HG02973 (cell line): ENCODE data around the gene C16orf87.
"Not testable (repeated sequence)": the region's sequence is repeated elsewhere in the genome, so short reads cannot be mapped to it uniquely, and the experiment has no call there.

Experiments used
- ATAC-seq: cut with Tn5 transposase; IDR thresholded peaks from one replicate; pipeline ENCODE4 v1.9.1; 2021; ENCODE audit warnings: moderate library complexity; ENCODE audit not compliant: unreplicated experiment

C16orf87 gene

GRCh38 chr16:46830902-46831647, at the start of gene C16orf87:
Gene C16orf87, minus strand, starts transcription at chr16:46831180. Its CDS starts 31 bp downstream, at chr16:46831149.
- ATAC-seq: peak; percentile 93

- no peak for ATAC-seq
Measured at GRCh38 chr16:46875243-46875642, 44.3 kb upstream of the C16orf87 start.

GRCh38 chr16:46873201-46873600, 42.2 kb upstream of the C16orf87 start:
- ATAC-seq: no peak

- ATAC-seq: no peak
Measured at GRCh38 chr16:46871597-46871996, 40.6 kb upstream of the C16orf87 start.

- ATAC-seq: not testable (repeated sequence)
Measured at GRCh38 chr16:46868891-46869290, 37.9 kb upstream of the C16orf87 start.

GRCh38 chr16:46867486-46867885, 36.5 kb upstream of the C16orf87 start:
- ATAC-seq: not testable (repeated sequence)

GRCh38 chr16:46866286-46866685, 35.3 kb upstream of the C16orf87 start:
- ATAC-seq: no peak

GRCh38 chr16:46862555-46863447, 31.8 kb upstream of the C16orf87 start:
- ATAC-seq: no peak

- no peak for ATAC-seq
Measured at GRCh38 chr16:46859719-46860152, 28.8 kb upstream of the C16orf87 start.

GRCh38 chr16:46858151-46858550, 27.2 kb upstream of the C16orf87 start:
- no peak for ATAC-seq

- ATAC-seq: no peak
Measured at GRCh38 chr16:46857368-46857945, 26.5 kb upstream of the C16orf87 start.

- no peak for ATAC-seq
Measured at GRCh38 chr16:46855389-46855788, 24.4 kb upstream of the C16orf87 start.

- no peak for ATAC-seq
Measured at GRCh38 chr16:46854846-46855245, 23.9 kb upstream of the C16orf87 start.

GRCh38 chr16:46853713-46854443, 22.9 kb upstream of the C16orf87 start:
- ATAC-seq: peak; percentile 51

GRCh38 chr16:46852130-46852529, 21.1 kb upstream of the C16orf87 start:
- ATAC-seq: no peak

GRCh38 chr16:46850619-46851555, 19.9 kb upstream of the C16orf87 start:
- ATAC-seq: no peak

GRCh38 chr16:46848768-46849764, 18.1 kb upstream of the C16orf87 start:
- ATAC-seq: no peak

- ATAC-seq: no peak
Measured at GRCh38 chr16:46845952-46846351, 15.0 kb upstream of the C16orf87 start.
